ENCODE data around the gene ZNF620.
"Not testable (repeated sequence)": the region's sequence is repeated elsewhere in the genome, so short reads cannot be mapped to it uniquely, and the experiment has no call there.

Gene ZNF620

GRCh38 chr3:40505599-40506462, at the start of gene ZNF620:
Gene ZNF620, plus strand, starts transcription at chr3:40506039. Its CDS starts 314 bp downstream, at chr3:40506353.
- peak; percentile 96 for DNase-seq

GRCh38 chr3:40456279-40456939, 49.4 kb upstream of the ZNF620 start:
- no peak for DNase-seq

- peak; percentile 90 for DNase-seq
These were observed 48.7 kb upstream of the ZNF620 start, which contains the start of gene RPL14 for GRCh38 chr3:40456940-40457823. Gene RPL14, plus strand, starts transcription at chr3:40457339. Its CDS starts 133 bp downstream, at chr3:40457472.

GRCh38 chr3:40458473-40458872, 47.4 kb upstream of the ZNF620 start:
- DNase-seq: no peak

GRCh38 chr3:40460481-40460880, 45.4 kb upstream of the ZNF620 start:
- not testable (repeated sequence) for DNase-seq

- no peak for DNase-seq
These were observed 44.7 kb upstream of the ZNF620 start for GRCh38 chr3:40461161-40461560.

GRCh38 chr3:40462838-40463237, 43.0 kb upstream of the ZNF620 start:
- DNase-seq: not testable (repeated sequence)

GRCh38 chr3:40463579-40463978, 42.3 kb upstream of the ZNF620 start:
- no peak for DNase-seq

- DNase-seq: no peak
These were observed 41.3 kb upstream of the ZNF620 start for GRCh38 chr3:40464339-40465110.

- DNase-seq: no peak
These were observed 40.8 kb upstream of the ZNF620 start for GRCh38 chr3:40465111-40465407.

GRCh38 chr3:40465456-40465855, 40.4 kb upstream of the ZNF620 start:
- peak; percentile 52 for DNase-seq

GRCh38 chr3:40468018-40468417, 37.8 kb upstream of the ZNF620 start:
- DNase-seq: peak; percentile 45

GRCh38 chr3:40470701-40471100, 35.1 kb upstream of the ZNF620 start:
- no peak for DNase-seq

- peak; percentile 60 for DNase-seq
These were observed 29.1 kb upstream of the ZNF620 start, which contains the start of gene ZNF619 for GRCh38 chr3:40476478-40477470. Gene ZNF619, plus strand, starts transcription at chr3:40477122. Its CDS starts 858 bp downstream, at chr3:40477980.

- DNase-seq: no peak
These were observed 28.2 kb upstream of the ZNF620 start for GRCh38 chr3:40477666-40478065.

GRCh38 chr3:40487172-40487571, 18.7 kb upstream of the ZNF620 start:
- no peak for DNase-seq

GRCh38 chr3:40490916-40491315, 14.9 kb upstream of the ZNF620 start:
- DNase-seq: no peak

- DNase-seq: no peak
These were observed 11.1 kb upstream of the ZNF620 start for GRCh38 chr3:40494698-40495097.

GRCh38 chr3:40497288-40497687, 8.6 kb upstream of the ZNF620 start:
- DNase-seq: no peak

- no peak for DNase-seq
These were observed 5.9 kb upstream of the ZNF620 start for GRCh38 chr3:40499952-40500351.

- DNase-seq: no peak
These were observed 3.8 kb upstream of the ZNF620 start for GRCh38 chr3:40502034-40502433.
